Measurements from ENCODE around the gene SEPTIN8. TPM values are rescaled to one million over a fixed set of nuclear protein-coding genes. Genes with fewer than 3 reads are reported as not detected.

SEPTIN8 gene
- total RNA-seq, 1 donor from 2014 or later = 97.5 TPM

GRCh38 chr5:132814503-132815294, 37.7 kb upstream of the SEPTIN8 start:
- peaks cover 20% of the 10 kb centered on the region for H3K27me3 ChIP-seq (ENCODE audit: insufficient read depth, low read length)
- DNase-seq (ENCODE audit: low read depth) = no peak

GRCh38 chr5:132813599-132814502, 36.8 kb upstream of the SEPTIN8 start:
- no peaks in the 10 kb centered on the region for H3K36me3 Mint-ChIP-seq (ENCODE audit: low read depth, unreplicated experiment)
- H3K9me3 ChIP-seq (ENCODE audit: insufficient read depth, low read depth, low read length) = no peaks in the 10 kb centered on the region
- peaks cover 39% of the 10 kb centered on the region for H3K27me3 Mint-ChIP-seq (ENCODE audit: low read depth, unreplicated experiment)
- H3K27ac ChIP-seq (ENCODE audit: low read depth, low read length) = no peak overlapping the region
- no peak for DNase-seq (ENCODE audit: low read depth)
- no peak overlapping the region for H3K4me3 ChIP-seq (ENCODE audit: insufficient read depth, low read depth, low read length)
- TF ChIP-seq, protein P1, sequence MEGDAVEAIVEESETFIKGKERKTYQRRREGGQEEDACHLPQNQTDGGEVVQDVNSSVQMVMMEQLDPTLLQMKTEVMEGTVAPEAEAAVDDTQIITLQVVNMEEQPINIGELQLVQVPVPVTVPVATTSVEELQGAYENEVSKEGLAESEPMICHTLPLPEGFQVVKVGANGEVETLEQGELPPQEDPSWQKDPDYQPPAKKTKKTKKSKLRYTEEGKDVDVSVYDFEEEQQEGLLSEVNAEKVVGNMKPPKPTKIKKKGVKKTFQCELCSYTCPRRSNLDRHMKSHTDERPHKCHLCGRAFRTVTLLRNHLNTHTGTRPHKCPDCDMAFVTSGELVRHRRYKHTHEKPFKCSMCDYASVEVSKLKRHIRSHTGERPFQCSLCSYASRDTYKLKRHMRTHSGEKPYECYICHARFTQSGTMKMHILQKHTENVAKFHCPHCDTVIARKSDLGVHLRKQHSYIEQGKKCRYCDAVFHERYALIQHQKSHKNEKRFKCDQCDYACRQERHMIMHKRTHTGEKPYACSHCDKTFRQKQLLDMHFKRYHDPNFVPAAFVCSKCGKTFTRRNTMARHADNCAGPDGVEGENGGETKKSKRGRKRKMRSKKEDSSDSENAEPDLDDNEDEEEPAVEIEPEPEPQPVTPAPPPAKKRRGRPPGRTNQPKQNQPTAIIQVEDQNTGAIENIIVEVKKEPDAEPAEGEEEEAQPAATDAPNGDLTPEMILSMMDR (IDR thresholded peaks at IDR 0.05; ENCODE audit: insufficient read depth, low read depth, low read length) = no peak
- TF ChIP-seq EZH2 (IDR thresholded peaks at IDR 0.05; ENCODE audit: insufficient read depth, low read length) = peak; percentile 74
- H2AFZ ChIP-seq (ENCODE audit: low read depth, low read length) = peak overlapping the region; percentile 81
- H3K4me2 ChIP-seq (ENCODE audit: low read length) = peak overlapping the region; percentile 72
- H3K27me3 ChIP-seq (ENCODE audit: insufficient read depth, low read length) = peaks cover 20% of the 10 kb centered on the region
- H3K4me3 Mint-ChIP-seq (ENCODE audit: unreplicated experiment) = no peak overlapping the region
- no peak overlapping the region for H3K9ac ChIP-seq (ENCODE audit: low read length)
- H3K9me3 Mint-ChIP-seq (ENCODE audit: unreplicated experiment) = no peaks in the 10 kb centered on the region
- H3K36me3 ChIP-seq (ENCODE audit: insufficient read depth, low read length) = no peaks in the 10 kb centered on the region
- H3K4me1 ChIP-seq (ENCODE audit: insufficient read depth, low read length) = peaks cover 4% of the 10 kb centered on the region
- H3K4me1 Mint-ChIP-seq (ENCODE audit: low read depth, unreplicated experiment) = peaks cover 2% of the 10 kb centered on the region
- no peak for FAIRE-seq
- H3K79me2 ChIP-seq (ENCODE audit: insufficient read depth, low read length) = no peaks in the 10 kb centered on the region
- H3K27ac Mint-ChIP-seq (ENCODE audit: unreplicated experiment) = no peak overlapping the region
- H4K20me1 ChIP-seq (ENCODE audit: insufficient read depth, low read length) = no peaks in the 10 kb centered on the region

More at GRCh38 chr5:132814503-132815294, 37.7 kb upstream of the SEPTIN8 start:
- FAIRE-seq = no peak
- H3K9ac ChIP-seq (ENCODE audit: low read length) = no peak overlapping the region
- H3K36me3 ChIP-seq (ENCODE audit: insufficient read depth, low read length) = no peaks in the 10 kb centered on the region
- peak overlapping the region; percentile 81 for H2AFZ ChIP-seq (ENCODE audit: low read depth, low read length)
- H3K36me3 Mint-ChIP-seq (ENCODE audit: low read depth, unreplicated experiment) = no peaks in the 10 kb centered on the region
- peak overlapping the region; percentile 69 for H3K4me3 Mint-ChIP-seq (ENCODE audit: unreplicated experiment)
- no peaks in the 10 kb centered on the region for H4K20me1 ChIP-seq (ENCODE audit: insufficient read depth, low read length)
- no peak overlapping the region for H3K27ac Mint-ChIP-seq (ENCODE audit: unreplicated experiment)
- TF ChIP-seq, protein P1 (IDR thresholded peaks at IDR 0.05; ENCODE audit: insufficient read depth, low read depth, low read length) = no peak
- no peak for TF ChIP-seq EZH2 (IDR thresholded peaks at IDR 0.05; ENCODE audit: insufficient read depth, low read length)
- H3K4me3 ChIP-seq (ENCODE audit: insufficient read depth, low read depth, low read length) = no peak overlapping the region
- peaks cover 4% of the 10 kb centered on the region for H3K4me1 ChIP-seq (ENCODE audit: insufficient read depth, low read length)
- H3K9me3 ChIP-seq (ENCODE audit: insufficient read depth, low read depth, low read length) = no peaks in the 10 kb centered on the region
- H3K4me2 ChIP-seq (ENCODE audit: low read length) = peak overlapping the region; percentile 72
- no peaks in the 10 kb centered on the region for H3K9me3 Mint-ChIP-seq (ENCODE audit: unreplicated experiment)
- no peak overlapping the region for H3K27ac ChIP-seq (ENCODE audit: low read depth, low read length)
- no peaks in the 10 kb centered on the region for H3K79me2 ChIP-seq (ENCODE audit: insufficient read depth, low read length)
- H3K4me1 Mint-ChIP-seq (ENCODE audit: low read depth, unreplicated experiment) = peaks cover 2% of the 10 kb centered on the region
- H3K27me3 Mint-ChIP-seq (ENCODE audit: low read depth, unreplicated experiment) = peaks cover 36% of the 10 kb centered on the region
